Fibroblast of lung (primary cell): Measurements from ENCODE around the gene MUC6.

Experiments
- EZH2 ChIP-seq: IDR thresholded peaks from 2 replicates; pipeline ENCODE4 v1.5.1; 2012; ENCODE audit warnings: low read length, control low read depth, mild to moderate bottlenecking; ENCODE audit errors: missing control alignments
- TF ChIP-seq, protein P1 (sequence below), 2 donors: IDR thresholded peaks in 1 of 2; conservative IDR thresholded peaks in 1 of 2; 1 replicate in 1 of 2; 2 replicates in 1 of 2; pipeline ENCODE4 v1.5.1; 2011 to 2012; ENCODE audit warnings: low read length in 2 of 2, control low read depth in 1 of 2, inconsistent platforms in 1 of 2, low read depth in 1 of 2, mild to moderate bottlenecking in 1 of 2

DNA sequence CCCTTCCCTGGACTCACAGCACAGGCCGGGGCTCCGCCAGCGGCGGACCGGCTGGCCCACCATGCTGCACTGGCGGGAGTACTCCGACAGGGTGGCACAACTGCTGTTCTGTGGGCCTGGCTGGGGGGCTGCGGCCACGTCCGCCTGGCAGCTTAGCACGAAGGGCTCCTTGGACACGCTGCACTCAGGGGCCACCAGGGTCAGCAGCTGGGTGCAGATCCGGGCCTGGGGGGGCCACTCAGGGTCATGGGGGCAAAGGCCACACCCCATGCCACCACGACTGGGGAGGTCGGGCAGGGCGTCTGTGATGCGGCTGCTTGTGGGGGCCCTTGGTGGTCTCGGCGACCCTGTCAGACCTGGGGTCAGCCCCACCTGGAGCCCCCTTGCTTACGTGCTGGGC is 6.0 kb downstream of the MUC6 start:
- TF ChIP-seq, protein P1, sequence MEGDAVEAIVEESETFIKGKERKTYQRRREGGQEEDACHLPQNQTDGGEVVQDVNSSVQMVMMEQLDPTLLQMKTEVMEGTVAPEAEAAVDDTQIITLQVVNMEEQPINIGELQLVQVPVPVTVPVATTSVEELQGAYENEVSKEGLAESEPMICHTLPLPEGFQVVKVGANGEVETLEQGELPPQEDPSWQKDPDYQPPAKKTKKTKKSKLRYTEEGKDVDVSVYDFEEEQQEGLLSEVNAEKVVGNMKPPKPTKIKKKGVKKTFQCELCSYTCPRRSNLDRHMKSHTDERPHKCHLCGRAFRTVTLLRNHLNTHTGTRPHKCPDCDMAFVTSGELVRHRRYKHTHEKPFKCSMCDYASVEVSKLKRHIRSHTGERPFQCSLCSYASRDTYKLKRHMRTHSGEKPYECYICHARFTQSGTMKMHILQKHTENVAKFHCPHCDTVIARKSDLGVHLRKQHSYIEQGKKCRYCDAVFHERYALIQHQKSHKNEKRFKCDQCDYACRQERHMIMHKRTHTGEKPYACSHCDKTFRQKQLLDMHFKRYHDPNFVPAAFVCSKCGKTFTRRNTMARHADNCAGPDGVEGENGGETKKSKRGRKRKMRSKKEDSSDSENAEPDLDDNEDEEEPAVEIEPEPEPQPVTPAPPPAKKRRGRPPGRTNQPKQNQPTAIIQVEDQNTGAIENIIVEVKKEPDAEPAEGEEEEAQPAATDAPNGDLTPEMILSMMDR (conservative IDR thresholded peaks at IDR 0.05 in 1 of 2, IDR thresholded peaks at IDR 0.05 in 1 of 2; ENCODE audit: low read depth in 1 of 2, low read length in 2 of 2), result no peak
- TF ChIP-seq EZH2, result no peak
